Measurements from ENCODE around the gene POLR2J2. TPM values are rescaled to one million over a fixed set of nuclear protein-coding genes. Genes with fewer than 3 reads are reported as not detected.
A peak's percentile ranks its signal among the peaks of the same experiment; 100 is the strongest.
"Not testable (repeated sequence)": the region's sequence is repeated elsewhere in the genome, so short reads cannot be mapped to it uniquely, and the experiment has no call there.

The POLR2J2 gene
- total and polyA plus RNA-seq, 2 experiments from 2014 or later, result 1.6 to 3.5 TPM

- H3K9me3 ChIP-seq (ENCODE audit: low read depth); H4K20me1 ChIP-seq (ENCODE audit: insufficient read depth, poor library complexity, severe bottlenecking); H3K4me1 ChIP-seq (ENCODE audit: insufficient read depth); H3K36me3 ChIP-seq (replicated peaks; ENCODE audit: insufficient read depth, low read depth); H2AFZ ChIP-seq; H3K4me2 ChIP-seq; H3K9me2 ChIP-seq (replicated peaks; ENCODE audit: insufficient read depth); H3K27ac ChIP-seq; H3K79me2 ChIP-seq; H3K27me3 ChIP-seq; DNase-seq (ENCODE audit: low spot score); H3K4me3 ChIP-seq: not testable (repeated sequence)
- WGBS (ENCODE audit: low lambda C conversion rate, missing lambda C conversion rate), result no CpG with 5 or more reads among the region's 1 CpG
Measured at GRCh38 chr7:102643404-102643803, 28.1 kb downstream of the POLR2J2 start.

GRCh38 chr7:102642691-102643090 lies 28.8 kb downstream of the POLR2J2 start, which contains the start of gene UPK3BL1:
Gene UPK3BL1, minus strand, starts transcription at chr7:102642791. Its CDS starts 50 bp downstream, at chr7:102642741.
- not testable (repeated sequence) for H3K9me3 ChIP-seq (ENCODE audit: low read depth); H3K79me2 ChIP-seq; H2AFZ ChIP-seq; H4K20me1 ChIP-seq (ENCODE audit: insufficient read depth, poor library complexity, severe bottlenecking); DNase-seq (ENCODE audit: low spot score); H3K4me2 ChIP-seq; H3K4me1 ChIP-seq (ENCODE audit: insufficient read depth); H3K27ac ChIP-seq; H3K4me3 ChIP-seq; H3K9me2 ChIP-seq (replicated peaks; ENCODE audit: insufficient read depth); H3K27me3 ChIP-seq; H3K36me3 ChIP-seq (replicated peaks; ENCODE audit: insufficient read depth, low read depth)
- no CpG with 5 or more reads among the region's 9 CpGs for WGBS (ENCODE audit: low lambda C conversion rate, missing lambda C conversion rate)

GRCh38 chr7:102638848-102639247 lies 32.6 kb downstream of the POLR2J2 start:
- 90% methylated on average over 6 of the region's 11 CpGs for WGBS (ENCODE audit: low lambda C conversion rate, missing lambda C conversion rate)
- H3K4me3 ChIP-seq; H3K4me2 ChIP-seq; H3K36me3 ChIP-seq (replicated peaks; ENCODE audit: insufficient read depth, low read depth); H3K9me2 ChIP-seq (replicated peaks; ENCODE audit: insufficient read depth); H3K9me3 ChIP-seq (ENCODE audit: low read depth); H3K79me2 ChIP-seq; H4K20me1 ChIP-seq (ENCODE audit: insufficient read depth, poor library complexity, severe bottlenecking); H3K27ac ChIP-seq; H3K27me3 ChIP-seq; H2AFZ ChIP-seq; H3K4me1 ChIP-seq (ENCODE audit: insufficient read depth): not testable (repeated sequence)
- peak; percentile 0 for DNase-seq (ENCODE audit: low spot score)

- not testable (repeated sequence) for H3K36me3 ChIP-seq (replicated peaks; ENCODE audit: insufficient read depth, low read depth); DNase-seq (ENCODE audit: low spot score); H3K27ac ChIP-seq; H3K27me3 ChIP-seq; H3K4me1 ChIP-seq (ENCODE audit: insufficient read depth); H3K79me2 ChIP-seq; H3K9me2 ChIP-seq (replicated peaks; ENCODE audit: insufficient read depth); H4K20me1 ChIP-seq (ENCODE audit: insufficient read depth, poor library complexity, severe bottlenecking); H2AFZ ChIP-seq; H3K9me3 ChIP-seq (ENCODE audit: low read depth); H3K4me3 ChIP-seq; H3K4me2 ChIP-seq
- WGBS (ENCODE audit: low lambda C conversion rate, missing lambda C conversion rate), result 96% methylated on average over 10 of the region's 13 CpGs
Measured at GRCh38 chr7:102636956-102637355, 34.5 kb downstream of the POLR2J2 start.

- not testable (repeated sequence) for DNase-seq (ENCODE audit: low spot score); H3K27ac ChIP-seq; H3K4me1 ChIP-seq (ENCODE audit: insufficient read depth); H3K79me2 ChIP-seq; H4K20me1 ChIP-seq (ENCODE audit: insufficient read depth, poor library complexity, severe bottlenecking); H3K4me3 ChIP-seq; H3K36me3 ChIP-seq (replicated peaks; ENCODE audit: insufficient read depth, low read depth); H3K9me2 ChIP-seq (replicated peaks; ENCODE audit: insufficient read depth); H3K4me2 ChIP-seq; H3K9me3 ChIP-seq (ENCODE audit: low read depth); H2AFZ ChIP-seq; H3K27me3 ChIP-seq
- WGBS (ENCODE audit: low lambda C conversion rate, missing lambda C conversion rate), result 87% methylated on average over 4 of the region's 5 CpGs
Measured at GRCh38 chr7:102635354-102635753, 36.1 kb downstream of the POLR2J2 start.

- 96% methylated on average over 4 of the region's 6 CpGs for WGBS (ENCODE audit: low lambda C conversion rate, missing lambda C conversion rate)
- not testable (repeated sequence) for H4K20me1 ChIP-seq (ENCODE audit: insufficient read depth, poor library complexity, severe bottlenecking); DNase-seq (ENCODE audit: low spot score); H3K36me3 ChIP-seq (replicated peaks; ENCODE audit: insufficient read depth, low read depth); H3K4me1 ChIP-seq (ENCODE audit: insufficient read depth); H3K9me3 ChIP-seq (ENCODE audit: low read depth); H3K4me2 ChIP-seq; H3K4me3 ChIP-seq; H3K27ac ChIP-seq; H3K9me2 ChIP-seq (replicated peaks; ENCODE audit: insufficient read depth); H3K27me3 ChIP-seq; H2AFZ ChIP-seq; H3K79me2 ChIP-seq
Measured at GRCh38 chr7:102634299-102634698, 37.2 kb downstream of the POLR2J2 start.

- H4K20me1 ChIP-seq (ENCODE audit: insufficient read depth, poor library complexity, severe bottlenecking); H2AFZ ChIP-seq; H3K9me3 ChIP-seq (ENCODE audit: low read depth); H3K79me2 ChIP-seq; H3K4me2 ChIP-seq; H3K36me3 ChIP-seq (replicated peaks; ENCODE audit: insufficient read depth, low read depth); DNase-seq (ENCODE audit: low spot score); H3K4me3 ChIP-seq; H3K27ac ChIP-seq; H3K4me1 ChIP-seq (ENCODE audit: insufficient read depth); H3K9me2 ChIP-seq (replicated peaks; ENCODE audit: insufficient read depth); H3K27me3 ChIP-seq: not testable (repeated sequence)
- 86% methylated on average over 8 of the region's 9 CpGs for whole genome bisulfite sequencing (ENCODE audit: low lambda C conversion rate, missing lambda C conversion rate)
Measured at GRCh38 chr7:102630622-102631021, 40.8 kb downstream of the POLR2J2 start.

GRCh38 chr7:102627271-102627904 lies 44.1 kb downstream of the POLR2J2 start:
- not testable (repeated sequence) for H3K27ac ChIP-seq; H3K9me3 ChIP-seq (ENCODE audit: low read depth); H3K4me2 ChIP-seq; H2AFZ ChIP-seq; H3K79me2 ChIP-seq; H3K9me2 ChIP-seq (replicated peaks; ENCODE audit: insufficient read depth); H3K27me3 ChIP-seq; H3K36me3 ChIP-seq (replicated peaks; ENCODE audit: insufficient read depth, low read depth); H3K4me3 ChIP-seq; H3K4me1 ChIP-seq (ENCODE audit: insufficient read depth); H4K20me1 ChIP-seq (ENCODE audit: insufficient read depth, poor library complexity, severe bottlenecking); DNase-seq (ENCODE audit: low spot score)
- WGBS (ENCODE audit: low lambda C conversion rate, missing lambda C conversion rate), result no CpG with 5 or more reads among the region's 8 CpGs

GRCh38 chr7:102618122-102618521 lies 53.3 kb downstream of the POLR2J2 start:
- WGBS (ENCODE audit: low lambda C conversion rate, missing lambda C conversion rate), result 89% methylated on average over 3 of the region's 8 CpGs
- not testable (repeated sequence) for H3K27me3 ChIP-seq; H3K4me2 ChIP-seq; H4K20me1 ChIP-seq (ENCODE audit: insufficient read depth, poor library complexity, severe bottlenecking); H3K9me2 ChIP-seq (replicated peaks; ENCODE audit: insufficient read depth); DNase-seq (ENCODE audit: low spot score); H3K79me2 ChIP-seq; H2AFZ ChIP-seq; H3K9me3 ChIP-seq (ENCODE audit: low read depth); H3K4me1 ChIP-seq (ENCODE audit: insufficient read depth); H3K36me3 ChIP-seq (replicated peaks; ENCODE audit: insufficient read depth, low read depth); H3K27ac ChIP-seq; H3K4me3 ChIP-seq
